WERI-Rb-1 (cell line): ENCODE measurements around the gene MGAT4C.
"Not testable (repeated sequence)": the region's sequence is repeated elsewhere in the genome, so short reads cannot be mapped to it uniquely, and the experiment has no call there.

Experiments
- DNase-seq: peaks from one replicate; pipeline ENCODE4 v3.0.0-alpha.2; 2020
- H3K27ac ChIP-seq: fragments of 250-450 bp; sonication (Bioruptor Pico); 2 replicates; pipeline ENCODE4 v1.5.1; 2020; ENCODE audit warnings: mild to moderate bottlenecking, moderate library complexity
- H3K27me3 ChIP-seq: fragments of 250-450 bp; sonication (Bioruptor Pico); 2 replicates; pipeline ENCODE4 v1.5.1; 2021; ENCODE audit warnings: mild to moderate bottlenecking, low read depth, moderate library complexity; ENCODE audit not compliant: insufficient read depth, severe bottlenecking
- H3K36me3 ChIP-seq: fragments of 250-450 bp; sonication (Bioruptor Pico); 2 replicates; pipeline ENCODE4 v1.5.1; 2020; ENCODE audit warnings: mild to moderate bottlenecking, moderate library complexity
- H3K4me3 ChIP-seq: 2 replicates; pipeline ENCODE4 v1.5.1; 2011; ENCODE audit warnings: low read depth, mild to moderate bottlenecking, control low read depth, low read length
- H3K9me3 ChIP-seq: fragments of 250-450 bp; sonication (Bioruptor Pico); 2 replicates; pipeline ENCODE4 v1.5.1; 2021; ENCODE audit warnings: mild to moderate bottlenecking, moderate library complexity; ENCODE audit not compliant: severe bottlenecking
- TF ChIP-seq, protein P1 (sequence below): IDR thresholded peaks from 2 replicates; pipeline ENCODE4 v1.5.1; 2011; ENCODE audit warnings: low read depth, mild to moderate bottlenecking, control low read depth, inconsistent platforms, low read length

The MGAT4C gene

DNA sequence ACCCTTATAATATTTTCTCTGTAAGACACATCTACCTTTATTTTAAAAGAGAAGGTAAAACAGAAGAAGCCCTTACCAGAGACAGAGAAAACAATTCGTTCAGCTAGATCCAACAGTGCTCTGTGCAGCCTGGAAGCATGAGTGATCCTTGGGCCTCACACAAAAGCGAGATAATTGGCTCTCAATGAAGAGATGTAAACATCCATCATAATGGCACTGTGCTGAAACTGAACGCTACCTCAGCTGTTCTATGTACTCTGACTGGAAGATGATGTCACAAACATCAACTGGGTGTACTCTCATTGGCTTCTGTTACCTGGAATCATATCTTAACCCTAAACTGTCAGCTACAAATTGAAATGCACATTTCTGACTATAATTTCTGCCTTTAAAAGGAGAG, at the start of gene MGAT4C:
Gene MGAT4C, minus strand, starts transcription at position 229 of the 400 bp plus-strand sequence.
- TF ChIP-seq, protein P1, sequence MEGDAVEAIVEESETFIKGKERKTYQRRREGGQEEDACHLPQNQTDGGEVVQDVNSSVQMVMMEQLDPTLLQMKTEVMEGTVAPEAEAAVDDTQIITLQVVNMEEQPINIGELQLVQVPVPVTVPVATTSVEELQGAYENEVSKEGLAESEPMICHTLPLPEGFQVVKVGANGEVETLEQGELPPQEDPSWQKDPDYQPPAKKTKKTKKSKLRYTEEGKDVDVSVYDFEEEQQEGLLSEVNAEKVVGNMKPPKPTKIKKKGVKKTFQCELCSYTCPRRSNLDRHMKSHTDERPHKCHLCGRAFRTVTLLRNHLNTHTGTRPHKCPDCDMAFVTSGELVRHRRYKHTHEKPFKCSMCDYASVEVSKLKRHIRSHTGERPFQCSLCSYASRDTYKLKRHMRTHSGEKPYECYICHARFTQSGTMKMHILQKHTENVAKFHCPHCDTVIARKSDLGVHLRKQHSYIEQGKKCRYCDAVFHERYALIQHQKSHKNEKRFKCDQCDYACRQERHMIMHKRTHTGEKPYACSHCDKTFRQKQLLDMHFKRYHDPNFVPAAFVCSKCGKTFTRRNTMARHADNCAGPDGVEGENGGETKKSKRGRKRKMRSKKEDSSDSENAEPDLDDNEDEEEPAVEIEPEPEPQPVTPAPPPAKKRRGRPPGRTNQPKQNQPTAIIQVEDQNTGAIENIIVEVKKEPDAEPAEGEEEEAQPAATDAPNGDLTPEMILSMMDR, result no peak
- no peak for DNase-seq
- H3K4me3 ChIP-seq, result no peak within 1 kb of the TSS
- no peaks in the 10 kb centered on the region for H3K27me3 ChIP-seq
- no peak within 1 kb of the TSS for H3K27ac ChIP-seq
- no peaks in the 10 kb centered on the region for H3K9me3 ChIP-seq
- H3K36me3 ChIP-seq, result no peaks in the 10 kb centered on the region

DNA sequence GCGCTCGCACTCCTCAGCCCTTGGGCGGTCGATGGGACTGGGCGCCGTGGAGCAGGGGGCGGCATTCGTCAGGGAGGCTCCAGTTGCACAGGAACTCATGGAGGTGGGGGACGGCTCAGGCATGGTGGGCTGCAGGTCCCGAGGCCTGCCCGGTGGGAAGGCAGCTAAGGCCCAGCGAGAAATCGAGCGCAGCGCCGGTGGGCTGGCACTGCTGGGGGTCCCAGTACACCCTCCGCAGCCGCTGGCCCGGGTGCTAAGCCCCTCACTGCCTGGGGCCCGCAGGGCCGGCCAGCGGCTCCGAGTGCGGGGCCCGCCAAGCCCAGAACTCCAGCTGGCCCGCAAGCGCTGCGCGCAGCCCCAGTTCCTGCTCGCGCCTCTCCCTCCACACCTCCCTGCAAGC, 40.2 kb upstream of the MGAT4C start:
- H3K36me3 ChIP-seq, H3K27ac ChIP-seq, H3K27me3 ChIP-seq, DNase-seq, H3K4me3 ChIP-seq, H3K9me3 ChIP-seq: not testable (repeated sequence)

GRCh38 chr12:86293682-86294240, 37.6 kb upstream of the MGAT4C start:
- Histone ChIP-seq H3K4me3 (no peak overlapping the region), H3K27me3 (no peaks in the 10 kb centered on the region), H3K36me3 (no peaks in the 10 kb centered on the region), H3K9me3 (no peaks in the 10 kb centered on the region), H3K27ac (no peak overlapping the region)
- TF ChIP-seq, protein P1, result no peak
- DNase-seq, result no peak

GRCh38 chr12:86292480-86292879, 36.3 kb upstream of the MGAT4C start:
- TF ChIP-seq, protein P1, result no peak
- no peak for DNase-seq
- Histone ChIP-seq H3K36me3 (no peaks in the 10 kb centered on the region), H3K27me3 (no peaks in the 10 kb centered on the region), H3K27ac (no peak overlapping the region), H3K4me3 (no peak overlapping the region), H3K9me3 (no peaks in the 10 kb centered on the region)

- TF ChIP-seq, protein P1, result no peak
- no peaks in the 10 kb centered on the region for H3K36me3 ChIP-seq
- no peak for DNase-seq
- no peak overlapping the region for H3K4me3 ChIP-seq
- no peaks in the 10 kb centered on the region for H3K9me3 ChIP-seq
- H3K27me3 ChIP-seq, result no peaks in the 10 kb centered on the region
- H3K27ac ChIP-seq, result no peak overlapping the region
Measured at GRCh38 chr12:86290615-86291014, 34.4 kb upstream of the MGAT4C start.

DNA sequence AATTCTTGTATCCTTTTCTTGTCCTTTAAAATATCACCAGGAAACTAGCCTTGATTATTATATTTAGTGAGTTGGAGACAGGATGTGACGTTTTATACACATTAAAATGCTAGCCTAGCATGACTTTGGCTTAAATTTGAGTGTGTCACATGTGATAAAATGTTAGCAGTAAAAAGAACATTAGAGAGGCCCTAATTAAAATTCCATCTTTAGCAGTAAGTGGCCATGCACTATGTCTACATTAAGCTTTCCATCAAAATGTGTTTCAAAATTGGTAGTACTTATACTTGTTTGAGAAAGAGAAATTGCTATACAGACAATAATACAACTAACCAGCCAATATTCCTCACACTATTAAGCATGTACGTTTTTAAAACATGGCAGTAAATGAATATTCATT, 29.9 kb upstream of the MGAT4C start:
- Histone ChIP-seq H3K36me3 (no peaks in the 10 kb centered on the region), H3K27ac (no peak overlapping the region), H3K4me3 (no peak overlapping the region), H3K27me3 (no peaks in the 10 kb centered on the region), H3K9me3 (no peaks in the 10 kb centered on the region)
- DNase-seq, result no peak
- TF ChIP-seq, protein P1, result no peak
